22Rv1 (cell line): Measurements from ENCODE around the gene EDEM2.

ENCODE experiments used
- CTCF ChIP-seq: fragments of 450-650 bp; IDR thresholded peaks from 2 replicates; pipeline ENCODE4 v1.5.1; 2017; ENCODE audit warnings: mild to moderate bottlenecking
- ZFX ChIP-seq: fragments of 450-650 bp; IDR thresholded peaks from 2 replicates; pipeline ENCODE4 v1.6.1; 2017; ENCODE audit warnings: antibody characterized with exemption, borderline replicate concordance

- TF ChIP-seq CTCF, result no peak
- no peak for TF ChIP-seq ZFX
Observed at GRCh38 chr20:35172434-35172806, 25.3 kb upstream of the EDEM2 start.
